NCI-H2107 treated with DMSO at 0.1 percent for 48 hours (cell line): ENCODE data around the gene RPL10A.

ENCODE experiments used
- DNase-seq: peaks from one replicate; lab custom pipeline; 2025; ENCODE audit not compliant: unreplicated experiment; lab: John Stamatoyannopoulos, UW

RPL10A gene

DNA sequence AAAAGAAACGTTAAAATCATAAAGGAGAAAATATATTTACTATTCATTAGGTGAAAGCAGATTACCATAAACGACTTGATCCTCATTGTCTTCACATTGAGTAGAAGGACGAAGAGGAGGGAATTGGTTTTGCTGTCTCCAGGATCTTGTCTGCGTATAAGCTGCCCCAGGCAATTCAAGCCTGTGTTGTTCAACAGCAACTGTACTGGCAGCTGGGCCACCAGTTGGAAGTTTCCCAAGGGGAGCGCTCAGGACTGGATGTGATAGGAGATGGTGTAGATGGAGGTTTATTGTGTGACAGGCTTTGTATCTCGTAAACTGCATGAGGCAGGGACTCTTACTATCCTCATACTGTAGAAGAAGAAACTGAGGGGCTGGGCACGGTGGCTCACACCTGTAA, 20.0 kb upstream of the RPL10A start:
- DNase-seq, result no peak

DNA sequence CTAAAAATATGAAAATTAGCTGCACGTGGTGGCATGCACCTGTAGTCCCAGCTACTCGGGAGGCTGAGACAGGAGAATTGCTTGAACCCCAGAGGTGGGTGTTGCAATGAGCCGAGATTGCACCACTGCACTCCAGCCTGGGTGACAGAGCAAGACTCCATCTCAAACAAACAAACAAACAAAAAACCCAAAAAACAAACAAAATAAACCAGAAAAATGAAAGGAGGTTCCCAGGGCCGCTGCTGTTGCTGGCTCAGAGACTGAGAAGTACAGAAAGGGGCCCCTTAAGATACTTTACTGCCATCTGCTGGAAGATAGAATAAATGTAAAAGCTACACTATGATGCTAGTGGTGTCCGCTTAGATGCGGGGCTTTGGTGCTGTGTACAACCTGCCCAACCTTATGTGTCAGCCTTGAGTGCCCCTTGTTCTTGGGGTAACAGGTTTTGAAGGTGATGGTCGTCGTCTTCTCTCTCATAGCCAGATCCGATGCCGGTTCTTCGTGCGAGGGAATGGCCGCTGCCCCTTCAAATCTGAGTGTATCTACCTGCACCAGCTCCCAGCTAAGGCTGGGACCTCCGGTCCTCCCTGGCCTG, 18.8 kb upstream of the RPL10A start:
- DNase-seq, result peak; percentile 57

DNA sequence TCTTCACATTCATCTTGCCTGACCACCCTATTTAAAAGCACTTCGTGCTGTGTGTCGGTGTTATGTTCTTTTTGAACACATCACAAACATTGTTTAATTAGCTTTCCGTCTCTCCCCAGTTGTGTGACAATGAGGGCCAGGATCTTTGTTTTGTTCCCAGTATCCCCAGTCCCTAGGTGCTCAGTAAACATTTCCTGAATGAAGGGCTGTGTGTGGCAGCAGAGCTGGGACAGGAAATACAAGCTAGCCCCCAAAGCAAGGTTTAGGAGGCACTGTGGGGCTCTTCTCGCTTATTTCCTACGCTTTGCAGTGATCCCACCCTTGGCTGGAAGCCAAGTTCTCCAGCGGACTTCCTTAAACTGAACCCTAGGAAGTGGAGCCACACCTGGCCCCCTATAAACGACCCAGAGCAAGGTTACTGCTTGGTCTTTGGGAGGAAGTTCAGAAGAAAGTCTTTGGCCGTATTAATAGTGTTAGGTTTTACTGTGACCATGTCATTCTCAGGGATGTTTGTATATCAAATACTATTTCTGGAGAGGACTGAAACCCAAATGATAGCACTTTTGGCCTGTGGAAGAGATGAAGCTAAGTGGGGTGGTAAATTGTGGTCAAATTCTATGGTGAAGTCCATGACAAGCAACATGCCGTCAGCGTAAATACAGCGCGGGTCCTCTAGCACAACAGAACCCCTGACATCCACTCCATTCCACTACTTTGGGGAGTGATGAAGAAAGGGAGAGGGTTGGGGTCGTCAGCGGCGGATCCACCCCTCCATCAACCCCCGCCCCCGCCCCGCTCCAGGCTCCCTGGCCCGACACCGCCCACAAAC, 16.6 kb upstream of the RPL10A start:
- DNase-seq, result no peak

DNA sequence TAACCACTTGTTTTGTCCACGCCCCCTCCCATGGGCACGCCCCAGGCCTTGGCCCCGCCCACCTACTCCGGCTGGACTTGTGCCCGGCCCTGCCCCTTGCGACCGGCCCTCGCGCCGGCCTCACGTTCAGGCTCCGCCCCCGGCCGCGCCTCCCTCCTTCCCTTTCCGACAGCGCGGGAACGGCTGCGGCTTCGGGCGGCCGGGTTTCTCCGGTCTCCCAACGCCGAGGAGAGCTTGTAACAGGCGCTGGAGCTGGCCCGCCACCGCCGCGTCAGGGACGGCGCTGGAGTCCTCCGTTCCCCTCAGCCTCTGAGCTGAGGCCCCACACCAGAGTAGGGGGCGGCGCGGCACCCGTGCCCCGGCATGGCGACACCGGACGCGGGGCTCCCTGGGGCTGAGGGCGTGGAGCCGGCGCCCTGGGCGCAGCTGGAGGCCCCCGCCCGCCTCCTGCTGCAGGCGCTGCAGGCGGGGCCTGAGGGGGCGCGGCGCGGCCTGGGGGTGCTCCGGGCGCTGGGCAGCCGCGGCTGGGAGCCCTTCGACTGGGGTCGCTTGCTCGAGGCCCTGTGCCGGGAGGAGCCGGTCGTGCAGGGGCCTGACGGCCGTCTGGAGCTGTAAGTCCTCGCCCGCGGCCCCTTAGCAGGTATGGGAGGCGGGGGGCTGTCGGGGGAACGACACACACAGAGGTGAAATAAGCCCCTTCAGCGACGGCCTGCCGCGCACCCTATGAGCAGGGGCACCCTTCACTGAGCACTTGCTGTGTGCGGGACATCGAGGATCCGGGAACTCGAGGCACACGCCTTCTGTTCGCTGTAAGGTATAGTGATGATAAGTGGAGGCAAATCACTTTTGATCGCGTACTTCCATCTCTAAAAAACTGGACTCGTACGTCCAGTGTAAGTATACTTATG, 15.8 kb upstream of the RPL10A start, which contains the start of gene FANCE:
Gene FANCE, plus strand, starts transcription at position 156 of the 908 bp plus-strand sequence. Its CDS starts 208 bp downstream, at position 364.
- peak; percentile 15 for DNase-seq

DNA sequence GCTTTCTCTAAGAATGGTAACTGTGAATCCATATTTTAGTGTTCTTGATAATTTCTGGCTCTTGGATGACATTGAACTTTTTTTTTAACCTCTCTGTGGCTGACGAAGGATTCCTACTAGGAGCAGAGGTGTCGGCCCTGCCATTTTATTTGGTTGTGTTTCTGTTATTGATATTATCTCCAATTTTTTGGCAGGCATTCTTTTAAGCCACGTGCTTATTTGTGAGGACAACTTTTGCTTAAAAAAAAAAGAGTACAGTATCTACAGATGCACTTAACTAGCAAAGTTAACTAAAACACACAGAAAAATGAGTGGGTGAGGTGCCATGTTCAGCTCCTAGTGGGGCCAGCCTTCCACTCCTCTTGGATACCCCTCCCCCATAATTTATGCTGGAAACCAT, 15.0 kb upstream of the RPL10A start:
- DNase-seq, result no peak

DNA sequence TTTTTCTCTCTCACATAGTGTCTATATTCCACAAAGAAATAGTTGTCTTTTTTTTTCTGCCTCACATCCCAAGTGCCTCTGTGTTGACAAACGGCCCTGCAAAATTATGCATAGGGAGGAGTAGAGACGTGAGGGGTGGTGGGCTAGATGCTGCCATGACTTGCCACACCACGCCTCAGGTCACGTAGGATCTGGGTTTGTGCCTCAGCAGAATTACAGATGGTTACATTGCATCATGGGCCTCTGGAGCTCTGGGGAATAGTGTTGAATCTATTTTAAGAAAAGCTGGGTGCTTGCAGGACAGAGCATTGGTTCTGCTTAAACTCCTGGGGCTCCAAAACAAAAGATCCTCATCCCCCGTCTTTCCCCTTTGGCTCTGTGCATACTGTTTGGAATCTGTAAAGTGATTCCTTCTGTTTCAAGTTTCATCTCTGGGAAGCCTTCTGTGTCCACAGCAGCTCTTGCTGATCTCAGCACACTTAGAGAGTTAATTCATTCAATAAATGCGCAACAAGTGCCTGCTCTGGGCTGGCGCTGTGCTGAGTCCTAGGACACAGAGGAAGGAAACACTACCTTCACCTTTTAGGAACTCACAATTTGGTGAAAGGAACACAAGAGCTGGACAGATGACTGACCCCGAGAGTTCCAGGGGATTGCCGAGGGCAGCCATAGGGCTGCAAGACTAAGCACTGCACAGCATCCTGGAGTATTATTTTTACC, 13.7 kb upstream of the RPL10A start:
- DNase-seq, result peak; percentile 24

DNA sequence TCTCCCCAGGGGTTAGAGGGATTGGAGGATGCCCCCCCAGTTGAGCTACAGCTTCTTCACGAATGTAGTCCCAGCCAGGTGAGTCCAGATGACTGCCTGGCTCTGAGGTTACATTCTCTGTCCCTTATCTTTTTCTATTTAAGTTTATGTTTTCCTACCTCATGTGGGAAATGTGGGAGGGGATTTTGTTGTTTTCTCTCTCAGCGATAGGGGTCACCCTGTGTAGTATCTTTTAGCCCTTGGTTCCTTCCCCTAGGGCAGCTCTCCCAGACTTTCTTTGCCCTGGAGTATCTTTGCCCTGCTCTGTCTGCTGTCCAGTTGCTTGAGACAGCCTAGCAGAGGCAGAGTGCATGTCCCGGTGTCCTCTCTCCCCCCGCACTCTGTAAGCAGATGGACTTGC, 10.3 kb upstream of the RPL10A start:
- peak; percentile 3 for DNase-seq

DNA sequence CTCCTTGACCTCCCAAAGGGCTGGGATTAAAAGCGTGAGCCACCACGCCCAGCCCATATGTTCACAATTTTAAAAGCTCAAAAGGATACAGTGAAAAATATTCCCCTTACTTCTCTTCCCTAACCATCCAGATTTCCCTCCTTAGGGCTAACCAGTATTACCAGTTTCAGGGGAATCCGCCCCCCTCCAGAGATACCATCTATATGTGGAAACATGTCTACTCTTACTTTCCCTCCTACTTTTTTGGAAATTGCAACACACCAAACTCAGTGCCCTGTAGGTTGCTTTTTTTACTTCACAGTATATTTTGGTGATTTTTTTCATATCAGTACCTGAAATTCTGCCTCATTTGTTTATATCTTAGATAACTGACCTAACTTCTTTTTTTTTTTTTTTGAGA, 6.9 kb upstream of the RPL10A start:
- DNase-seq, result no peak

DNA sequence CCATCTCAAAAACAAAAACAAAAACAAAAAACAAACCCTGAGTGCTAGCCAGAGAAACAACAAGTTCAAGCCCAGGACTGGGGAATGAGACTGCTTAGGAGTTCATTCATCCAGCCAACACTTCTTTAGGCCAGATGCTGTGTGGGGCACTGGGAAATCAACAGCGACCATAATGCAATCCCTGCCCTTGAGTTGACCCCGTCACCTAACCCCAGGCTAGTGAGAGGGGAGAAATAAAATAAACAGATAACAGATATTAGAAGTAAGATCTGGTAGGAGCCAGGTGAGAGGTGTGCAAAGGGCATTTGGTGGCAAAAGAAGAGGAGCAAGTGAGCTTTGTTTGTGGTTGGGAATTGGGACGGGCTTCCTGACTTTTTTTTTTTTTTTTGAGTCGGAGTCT, 4.9 kb upstream of the RPL10A start:
- DNase-seq, result no peak

DNA sequence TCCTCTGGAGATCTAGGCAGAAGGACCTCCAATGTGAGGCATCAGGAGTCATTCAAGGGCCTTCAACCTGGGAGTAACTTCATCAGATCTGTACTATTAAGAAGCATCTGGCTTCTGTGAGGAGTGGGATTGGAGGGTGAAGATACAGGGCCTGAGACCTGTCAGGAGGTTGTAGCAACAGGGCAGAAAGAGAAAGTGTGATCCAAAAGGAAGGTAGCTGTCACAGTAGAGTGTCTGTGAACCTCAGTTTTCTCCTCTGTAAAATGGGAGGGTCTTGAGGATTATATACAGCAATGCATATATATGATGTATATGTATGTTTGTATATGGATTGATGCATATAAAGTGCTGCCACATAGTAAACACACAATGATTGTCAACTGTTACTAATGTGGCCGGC, 2.6 kb upstream of the RPL10A start:
- DNase-seq, result no peak

DNA sequence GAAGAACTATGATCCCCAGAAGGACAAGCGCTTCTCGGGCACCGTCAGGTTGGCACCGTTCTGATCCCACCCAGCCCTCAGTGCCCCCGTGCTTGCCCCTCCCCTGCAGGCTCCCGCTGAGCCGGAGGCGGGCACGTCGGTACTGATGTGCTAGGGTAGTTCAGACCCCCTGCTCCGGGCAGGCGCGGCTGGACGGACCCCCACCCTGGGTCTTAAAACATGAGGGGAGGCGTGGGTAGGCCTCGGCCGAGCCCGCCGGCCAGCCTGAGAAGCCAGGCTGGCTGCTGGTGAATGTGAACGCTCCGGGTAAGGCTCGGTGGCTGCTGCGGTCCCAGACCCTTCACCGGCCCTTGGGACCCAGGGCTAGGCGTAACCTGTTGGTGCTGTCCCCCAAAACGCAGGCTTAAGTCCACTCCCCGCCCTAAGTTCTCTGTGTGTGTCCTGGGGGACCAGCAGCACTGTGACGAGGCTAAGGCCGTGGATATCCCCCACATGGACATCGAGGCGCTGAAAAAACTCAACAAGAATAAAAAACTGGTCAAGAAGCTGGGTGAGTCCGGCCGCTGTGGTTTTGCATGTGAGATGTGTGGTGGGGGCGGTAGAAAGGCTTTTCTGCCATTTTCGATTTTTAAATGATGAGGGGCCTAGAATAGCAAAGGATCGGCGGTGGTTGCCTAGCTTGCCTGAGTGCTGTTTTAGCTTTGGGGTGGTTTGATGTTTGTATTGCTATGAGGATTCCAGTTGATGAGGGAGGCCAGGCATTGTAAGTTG, 964 bp downstream of the RPL10A start:
- DNase-seq, result no peak

DNA sequence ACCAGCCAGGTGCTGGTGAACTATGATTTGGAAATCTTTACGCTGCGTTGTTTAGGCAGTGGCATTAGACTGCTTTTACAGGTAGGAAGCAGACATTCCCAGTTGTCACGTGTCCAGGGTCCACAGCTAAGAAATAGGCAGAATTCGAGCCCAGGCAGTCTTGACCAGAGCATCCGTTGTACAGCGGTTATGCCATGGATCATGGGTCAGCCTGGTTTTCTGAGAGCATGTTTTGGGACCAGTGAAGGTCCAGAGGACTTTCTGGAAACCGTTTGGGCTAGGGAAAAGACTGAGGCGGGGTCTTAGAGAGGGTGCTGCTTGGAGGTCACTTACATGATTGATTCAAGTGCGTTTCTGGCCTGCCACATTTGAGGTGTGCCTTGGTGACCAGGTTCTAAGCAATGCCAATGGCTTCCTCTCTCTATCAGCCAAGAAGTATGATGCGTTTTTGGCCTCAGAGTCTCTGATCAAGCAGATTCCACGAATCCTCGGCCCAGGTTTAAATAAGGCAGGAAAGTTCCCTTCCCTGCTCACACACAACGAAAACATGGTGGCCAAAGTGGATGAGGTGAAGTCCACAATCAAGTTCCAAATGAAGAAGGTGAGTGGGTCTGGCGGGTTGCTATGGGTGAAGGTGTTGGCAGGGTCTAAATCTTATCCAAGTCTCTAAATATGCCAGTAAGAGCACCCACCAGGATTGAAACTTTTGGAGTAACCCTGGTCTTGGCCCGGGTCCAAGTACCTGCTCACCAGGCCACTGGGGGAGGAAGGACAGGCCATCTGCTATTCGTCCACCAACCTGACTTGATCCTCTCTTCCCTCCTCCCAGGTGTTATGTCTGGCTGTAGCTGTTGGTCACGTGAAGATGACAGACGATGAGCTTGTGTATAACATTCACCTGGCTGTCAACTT, 1.8 kb downstream of the RPL10A start:
- DNase-seq, result no peak

DNA sequence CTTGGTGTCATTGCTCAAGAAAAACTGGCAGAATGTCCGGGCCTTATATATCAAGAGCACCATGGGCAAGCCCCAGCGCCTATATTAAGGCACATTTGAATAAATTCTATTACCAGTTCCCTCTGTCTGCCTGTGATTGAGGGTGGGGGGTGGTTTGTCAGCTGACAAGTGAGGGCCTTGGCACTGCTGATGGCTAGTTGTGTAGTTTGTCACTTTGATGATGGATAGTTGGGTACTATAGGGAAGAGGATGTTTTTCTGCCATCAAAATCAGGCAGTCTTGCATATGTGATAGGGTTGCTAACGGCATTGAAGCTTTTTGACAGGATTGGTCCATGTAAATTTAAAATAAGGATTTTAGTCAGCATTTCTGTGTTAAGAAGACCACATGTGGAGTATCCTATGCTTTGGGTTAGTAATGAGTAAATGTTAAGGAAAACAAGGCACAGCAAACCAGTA, 2.5 kb downstream of the RPL10A start:
- DNase-seq, result no peak

DNA sequence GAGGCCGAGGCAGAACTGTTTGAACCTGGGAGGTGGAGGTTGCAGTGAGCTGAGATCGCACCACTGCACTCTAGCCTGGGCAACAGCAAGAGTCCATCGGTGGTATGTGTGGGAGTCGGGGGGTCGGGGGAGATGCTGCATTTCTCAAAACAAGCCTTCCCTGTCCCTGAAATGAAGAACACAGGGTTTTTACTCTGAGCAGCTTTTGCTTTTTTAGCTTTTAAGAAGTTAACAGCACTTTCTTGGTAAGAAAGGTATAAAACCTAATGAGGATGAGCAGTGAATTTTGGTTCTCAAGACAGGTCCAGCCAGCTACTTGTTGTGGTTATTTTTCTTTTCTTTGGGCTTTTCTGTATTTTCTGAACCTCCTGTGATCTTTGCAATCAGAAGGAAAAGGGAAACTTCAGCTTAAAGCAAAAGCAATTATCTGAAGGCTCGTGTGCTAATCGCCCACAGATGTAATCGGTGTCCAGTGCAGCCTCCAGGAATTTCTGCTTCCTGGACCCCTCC, 3.7 kb downstream of the RPL10A start:
- no peak for DNase-seq

DNA sequence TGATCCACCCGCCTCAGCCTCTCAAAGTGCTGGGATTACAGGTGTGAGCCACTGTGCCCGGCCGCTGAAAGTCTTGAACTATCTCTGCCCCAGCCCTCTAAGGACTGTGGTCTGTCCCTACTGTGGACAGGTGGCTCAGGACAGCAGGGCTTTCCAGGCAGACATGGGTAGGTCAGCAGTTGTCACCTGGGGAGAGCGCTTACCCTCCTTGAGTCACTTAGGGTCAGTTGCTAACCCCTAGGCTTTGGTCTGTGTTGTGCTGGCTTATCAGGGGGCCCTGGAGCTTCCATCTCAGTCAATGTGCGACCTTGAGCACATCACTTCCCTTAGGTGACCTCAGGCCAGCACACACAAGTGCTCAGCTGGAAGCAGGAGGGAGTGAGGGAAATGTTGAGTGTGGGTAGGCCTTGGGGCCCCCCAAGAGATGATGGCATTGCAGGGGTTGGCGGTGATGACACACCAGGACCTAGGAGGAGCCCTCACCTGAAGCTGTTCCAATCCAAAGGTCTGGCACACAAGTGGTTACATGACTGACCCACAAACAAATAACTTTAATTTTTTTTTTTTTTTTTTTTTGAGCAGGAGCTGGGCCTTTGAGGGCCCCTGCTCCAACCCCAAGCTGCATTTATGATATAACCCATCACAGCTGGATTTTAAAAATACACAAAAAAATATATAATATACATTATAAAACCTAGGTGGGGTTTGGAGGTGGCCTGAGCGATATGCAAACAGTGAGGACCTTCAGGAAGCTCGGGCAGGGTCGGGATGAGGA, 5.1 kb downstream of the RPL10A start:
- DNase-seq, result no peak

DNA sequence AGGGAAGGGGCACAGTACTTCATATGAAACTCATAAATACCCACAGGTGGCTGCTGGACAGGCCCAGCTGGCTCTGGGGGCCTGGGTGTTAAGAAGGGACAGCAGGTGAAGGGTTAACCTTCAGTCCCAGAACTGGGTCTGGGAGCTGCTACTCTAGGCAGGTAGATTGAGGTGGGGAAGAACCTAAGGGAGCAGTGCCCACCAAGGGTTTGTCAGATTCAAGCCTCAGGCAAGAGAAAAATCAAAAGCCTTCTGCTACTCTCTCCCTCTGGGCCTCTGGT, 5.6 kb downstream of the RPL10A start:
- no peak for DNase-seq

DNA sequence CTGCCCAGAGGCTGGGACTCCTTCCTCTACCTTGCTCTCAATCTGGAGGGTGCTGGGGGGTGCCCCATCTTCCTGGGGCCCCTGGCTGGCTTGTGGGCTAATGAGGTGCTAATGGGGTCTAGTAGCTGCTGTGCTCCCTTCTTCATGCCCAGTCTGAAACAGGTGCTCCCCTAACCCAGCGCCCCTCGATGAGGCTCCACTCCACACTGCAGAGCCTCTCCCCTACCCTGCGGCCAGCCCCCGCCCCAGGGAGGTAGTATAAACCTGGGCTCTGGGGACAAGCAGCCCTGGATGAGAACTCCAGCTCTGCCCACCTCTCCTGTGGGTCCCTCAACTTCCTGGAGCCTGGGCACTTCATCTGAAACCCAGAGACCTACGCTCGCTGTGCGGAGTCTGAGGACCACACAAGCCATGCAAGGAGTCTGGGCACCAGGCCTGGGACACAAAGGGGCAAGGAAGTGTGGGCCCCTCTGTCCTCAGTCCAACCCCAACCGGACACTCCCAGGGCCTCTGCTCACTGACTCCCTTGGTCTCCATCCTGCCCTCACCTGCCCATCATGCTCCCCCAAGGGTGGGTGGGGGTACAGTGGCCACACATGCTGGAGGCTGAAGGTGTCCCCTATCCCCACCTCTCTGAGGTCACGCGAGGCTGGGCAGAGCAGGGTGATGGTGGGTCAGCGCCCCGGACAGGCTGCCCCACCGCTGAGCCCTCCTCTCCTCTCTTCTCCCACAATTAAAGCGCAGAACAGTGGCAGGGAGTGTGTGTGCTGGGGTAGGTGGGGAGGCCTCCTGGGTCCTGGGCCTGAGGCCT, 6.1 kb downstream of the RPL10A start:
- DNase-seq, result no peak
